Stimulated activated CD8-positive, alpha-beta memory T cell treated with anti-CD3 and anti-CD28 coated beads, Interleukin-15, amount 100 ng/mL, for 1 hour (primary cell): Measurements from ENCODE around the gene OR11H7.
"Not testable (repeated sequence)": the region's sequence is repeated elsewhere in the genome, so short reads cannot be mapped to it uniquely, and the experiment has no call there.

Source experiments
- DNase-seq: peaks from one replicate; pipeline ENCODE4 v3.0.0-alpha.2; 2020; ENCODE audit warnings: low read depth

Gene OR11H7

GRCh38 chr14:20278414-20278813, 49.6 kb downstream of the OR11H7 start:
- no peak for DNase-seq

DNA sequence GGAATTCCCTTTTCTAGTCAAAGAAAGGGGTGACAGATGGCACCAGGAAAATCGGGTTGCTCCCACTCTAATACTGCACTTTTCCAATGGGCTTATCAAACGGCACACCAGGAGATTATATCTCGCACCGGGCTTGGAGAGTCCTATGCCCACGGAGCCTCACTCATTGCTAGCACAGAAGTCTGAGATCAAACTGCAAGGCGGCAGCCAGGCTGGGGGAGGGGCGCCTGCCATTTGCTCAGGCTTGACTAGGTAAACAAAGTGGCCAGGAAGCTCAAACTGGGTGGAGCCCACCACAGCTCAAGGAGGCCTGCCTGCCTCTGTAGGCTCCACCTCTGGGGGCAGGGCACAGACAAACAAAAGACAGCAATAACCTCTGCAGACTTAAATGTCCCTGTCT, 51.5 kb downstream of the OR11H7 start:
- not testable (repeated sequence) for DNase-seq
